HG02970 (cell line): ENCODE data around the gene CPE.

Source experiments
- ATAC-seq: cut with Tn5 transposase; IDR thresholded peaks from one replicate; pipeline ENCODE4 v1.9.1; 2021; ENCODE audit warnings: mild to moderate bottlenecking, moderate library complexity, moderate number of reproducible peaks; ENCODE audit not compliant: unreplicated experiment, low FRiP score

Gene CPE

DNA sequence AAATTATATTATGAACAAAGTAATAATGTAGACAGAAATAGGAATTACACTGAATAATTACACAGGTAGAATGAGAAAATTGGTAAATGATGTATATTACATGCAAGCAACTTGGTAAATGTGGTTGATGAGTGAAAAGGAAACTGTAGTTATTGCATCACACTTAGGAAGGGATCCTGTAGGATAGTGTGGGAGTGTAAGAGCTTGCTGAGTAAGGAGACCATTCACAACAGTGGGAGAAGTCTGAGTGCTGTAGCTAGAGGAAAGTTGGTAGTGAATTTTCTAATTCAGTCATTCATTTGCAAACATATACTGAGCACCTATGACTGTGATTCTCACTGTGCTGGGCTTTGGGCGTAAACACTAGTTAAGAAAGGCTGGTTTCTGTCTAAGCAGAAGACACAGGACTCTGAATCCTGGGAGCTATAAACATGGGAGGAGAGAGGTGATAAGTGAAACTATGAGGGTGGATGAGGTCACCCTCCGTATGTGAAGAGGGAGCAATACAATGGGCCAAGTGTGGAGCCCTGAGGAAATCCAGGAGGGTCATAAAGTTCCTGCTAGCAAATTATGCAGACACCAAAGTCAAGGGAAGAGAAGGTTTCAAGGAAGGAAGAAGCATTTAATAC is 14.2 kb upstream of the CPE start:
- ATAC-seq, result no peak

DNA sequence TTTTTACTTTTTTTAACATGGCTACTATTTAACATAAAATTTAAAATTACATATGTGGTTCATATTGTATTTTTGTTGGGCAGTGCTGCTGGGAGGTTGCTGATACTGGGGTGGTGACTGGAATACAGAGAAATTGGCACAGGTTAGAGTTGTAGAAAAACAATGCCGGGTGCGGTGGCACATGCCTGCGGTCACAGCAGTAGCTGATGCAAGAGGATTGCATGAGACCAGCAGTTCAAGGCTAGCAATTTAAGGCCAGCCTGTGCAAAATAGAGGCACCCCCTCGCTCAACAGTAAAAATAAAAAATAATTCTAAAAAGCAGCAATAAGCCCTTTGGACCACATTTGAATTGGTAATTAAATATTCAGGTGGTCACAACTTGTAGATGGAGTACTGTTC is 11.8 kb upstream of the CPE start:
- no peak for ATAC-seq

DNA sequence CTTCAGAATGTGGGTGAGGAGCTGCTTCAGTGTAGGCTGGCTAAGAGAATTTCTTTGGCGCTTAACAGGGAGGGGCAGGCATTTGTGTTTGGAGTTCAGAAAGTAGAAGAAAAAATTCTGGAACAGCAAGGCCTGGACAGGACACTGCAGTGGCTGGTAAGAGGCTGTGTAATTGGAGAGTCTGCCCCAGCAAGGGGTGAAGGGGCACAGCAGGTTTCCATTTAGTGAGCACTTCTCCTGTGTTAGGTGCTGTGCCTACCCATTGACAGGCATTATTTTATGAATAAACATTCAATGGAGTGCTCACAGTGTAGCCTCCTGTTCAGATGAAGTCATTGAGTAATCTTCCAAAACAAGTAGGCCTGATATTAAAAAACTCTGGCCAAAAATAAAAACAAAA is 10.7 kb upstream of the CPE start:
- no peak for ATAC-seq

DNA sequence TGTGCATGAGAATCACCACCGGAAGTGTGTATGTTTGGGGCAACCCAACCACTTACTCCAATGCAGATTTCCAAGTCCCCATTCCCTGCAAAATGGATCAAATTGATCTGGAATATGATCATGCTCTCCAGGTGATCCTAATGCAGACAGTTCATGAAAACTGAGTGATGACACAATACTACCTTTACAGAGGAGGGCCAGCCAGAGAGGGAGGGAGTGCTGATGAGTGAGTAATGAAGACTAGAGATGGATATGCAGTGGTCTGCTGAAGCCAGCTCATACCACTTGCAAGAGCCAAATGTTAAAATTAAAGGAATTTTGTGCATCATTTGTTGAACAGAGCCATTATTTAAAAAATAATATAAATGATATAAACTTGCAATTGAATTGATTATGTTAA is 10.2 kb upstream of the CPE start:
- no peak for ATAC-seq

DNA sequence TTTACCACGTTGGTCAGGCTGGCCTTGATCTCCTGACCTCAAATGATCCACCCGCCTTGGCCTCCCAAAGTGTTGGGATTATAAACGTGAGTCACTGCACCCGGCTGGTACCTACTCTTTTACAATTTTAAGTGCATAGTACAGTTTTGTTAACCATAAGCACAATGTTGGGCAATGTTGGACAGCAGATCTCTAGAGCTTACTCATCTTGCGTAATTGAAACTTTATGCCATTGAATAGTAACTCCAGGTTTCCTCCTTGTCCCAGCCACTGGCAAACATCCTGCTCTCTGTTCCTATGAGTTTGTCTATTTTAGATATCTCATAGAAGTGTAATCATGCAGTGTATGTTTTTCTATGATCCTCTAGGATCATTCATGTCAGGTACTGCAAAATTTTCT is 9.3 kb upstream of the CPE start:
- ATAC-seq, result no peak

DNA sequence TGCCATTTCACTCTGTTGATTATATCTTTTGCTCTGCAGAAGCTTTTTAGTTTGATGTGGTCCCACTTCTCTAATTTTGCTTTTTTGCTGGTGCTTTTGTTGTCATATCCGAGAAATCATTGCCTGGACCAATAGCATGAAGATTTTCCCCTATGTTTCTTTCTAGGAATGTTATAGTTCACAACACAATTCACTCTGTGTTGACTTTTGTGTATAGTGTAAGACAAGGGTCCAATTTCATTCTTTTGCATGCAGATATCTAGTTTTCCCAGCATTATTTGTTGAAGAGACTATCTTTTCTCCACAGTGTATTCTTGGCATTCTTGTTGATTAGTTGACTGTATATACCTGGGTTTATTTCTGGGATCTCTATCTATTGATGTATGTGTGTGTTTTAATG is 8.3 kb upstream of the CPE start:
- ATAC-seq, result no peak

DNA sequence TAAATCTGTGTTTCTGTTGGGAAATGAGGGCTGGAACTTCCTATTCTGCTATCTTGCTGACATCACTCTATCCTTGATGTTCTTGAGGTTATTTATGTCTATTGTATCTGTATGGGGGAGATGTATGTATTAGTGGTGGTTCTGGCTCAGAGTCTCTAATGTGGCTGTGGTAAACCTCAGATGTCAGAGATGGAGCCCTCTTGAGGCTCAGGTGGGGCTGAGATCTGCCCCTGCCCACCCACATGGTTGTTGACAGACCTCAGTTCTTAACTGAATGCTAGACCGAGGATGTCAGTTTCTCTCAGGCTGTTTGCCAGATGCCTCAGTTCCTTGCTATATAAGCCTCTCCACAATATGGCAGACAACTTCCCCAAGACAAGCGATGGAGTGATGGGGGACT is 3.3 kb upstream of the CPE start:
- ATAC-seq, result no peak

DNA sequence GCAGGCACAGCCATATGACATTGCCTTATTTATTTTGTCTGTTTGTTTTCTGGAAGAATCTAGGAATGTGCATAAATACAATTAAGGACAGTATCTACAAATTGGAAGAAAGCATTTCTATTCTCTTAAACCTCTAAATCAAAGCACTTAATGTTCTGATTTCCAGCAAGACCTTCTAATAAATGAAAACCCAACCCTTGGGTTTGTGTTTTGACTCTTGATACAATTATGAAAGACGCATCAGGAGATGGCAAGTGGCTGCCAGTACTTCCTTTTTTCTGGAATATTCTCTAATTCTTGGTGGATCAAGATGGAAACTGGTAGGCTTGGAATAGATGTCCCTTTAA is 437 bp upstream of the CPE start:
- no peak for ATAC-seq

DNA sequence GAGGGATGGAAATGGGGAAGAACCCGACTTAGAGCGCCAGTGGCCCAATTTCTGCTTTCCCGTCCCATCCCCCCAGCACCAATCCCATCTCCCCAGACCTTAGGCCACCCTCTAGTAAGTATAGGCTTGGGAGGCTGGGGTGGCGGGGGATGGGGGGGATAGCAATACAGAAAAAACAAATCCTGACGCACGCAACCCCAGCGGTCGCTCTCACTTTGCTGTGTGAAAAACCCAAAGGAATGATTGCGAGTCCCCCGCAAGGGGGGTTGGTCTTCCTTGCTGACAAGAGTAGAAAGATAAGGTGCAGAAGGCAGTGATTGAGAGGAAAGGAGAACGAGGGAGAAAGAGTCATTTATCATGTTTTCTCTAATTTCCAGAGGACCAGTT is 863 bp downstream of the CPE start:
- ATAC-seq, result no peak

DNA sequence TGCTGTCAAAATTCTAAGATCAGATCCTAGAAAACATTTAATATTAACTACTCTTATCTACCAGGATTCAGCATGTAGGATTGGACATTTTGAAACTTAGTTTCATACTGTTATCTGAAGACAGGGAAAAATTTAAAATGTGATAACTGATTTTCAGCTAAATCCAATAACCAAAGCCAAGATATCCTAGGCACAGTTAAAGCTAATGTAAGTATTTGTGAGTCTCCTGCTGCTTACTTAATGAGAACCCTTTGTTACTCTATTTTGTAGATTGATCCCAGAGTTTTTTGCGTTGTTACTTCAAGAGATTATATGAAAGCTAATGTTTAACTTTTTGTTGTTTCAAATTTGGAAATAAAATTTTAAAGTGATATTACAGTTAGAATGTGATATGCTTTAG is 2.0 kb downstream of the CPE start:
- ATAC-seq, result no peak

DNA sequence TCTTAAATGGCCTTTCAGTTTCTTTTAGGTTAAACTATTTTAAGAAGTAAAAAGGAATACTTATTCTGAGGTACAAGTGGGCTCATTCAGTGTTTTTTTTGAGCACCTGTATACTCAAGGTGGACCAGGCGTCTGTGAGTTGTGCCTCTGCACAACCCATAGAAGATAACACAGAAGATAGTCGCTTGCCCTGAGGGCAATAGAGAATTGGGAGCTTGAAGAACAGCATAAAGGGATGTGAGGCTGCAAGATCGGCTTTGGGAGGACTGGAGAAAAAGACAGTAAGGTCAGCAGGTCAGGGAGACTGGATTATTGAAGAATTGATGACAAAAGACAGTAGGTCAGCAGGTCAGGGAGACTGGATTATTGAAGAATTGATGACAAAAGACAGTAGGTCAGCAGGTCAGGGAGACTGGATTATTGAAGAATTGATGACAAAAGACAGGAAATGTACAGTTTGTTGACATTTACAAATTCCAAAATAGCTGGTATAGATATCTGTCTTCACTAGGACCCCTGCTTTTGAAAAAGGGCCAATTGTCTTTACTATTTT is 3.1 kb downstream of the CPE start:
- no peak for ATAC-seq

DNA sequence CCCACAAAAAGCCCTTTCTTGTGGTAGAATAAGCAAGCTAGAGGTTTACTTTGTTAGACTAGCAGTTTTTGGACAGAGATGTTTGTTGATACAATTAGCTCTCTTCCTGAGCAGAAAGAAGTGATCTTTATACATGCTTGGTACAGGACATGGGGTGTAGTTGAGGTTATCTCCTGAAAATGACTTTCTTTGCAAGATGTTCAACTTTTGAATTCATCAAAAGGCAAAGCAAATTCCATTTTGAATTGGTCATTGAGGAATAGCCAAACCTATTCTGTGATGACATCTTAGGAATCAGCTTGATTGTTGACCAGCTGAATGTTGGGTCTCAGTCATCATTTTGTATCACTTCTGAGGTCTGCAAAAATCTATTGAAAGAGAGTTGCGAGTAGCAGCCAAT is 3.8 kb downstream of the CPE start:
- no peak for ATAC-seq

DNA sequence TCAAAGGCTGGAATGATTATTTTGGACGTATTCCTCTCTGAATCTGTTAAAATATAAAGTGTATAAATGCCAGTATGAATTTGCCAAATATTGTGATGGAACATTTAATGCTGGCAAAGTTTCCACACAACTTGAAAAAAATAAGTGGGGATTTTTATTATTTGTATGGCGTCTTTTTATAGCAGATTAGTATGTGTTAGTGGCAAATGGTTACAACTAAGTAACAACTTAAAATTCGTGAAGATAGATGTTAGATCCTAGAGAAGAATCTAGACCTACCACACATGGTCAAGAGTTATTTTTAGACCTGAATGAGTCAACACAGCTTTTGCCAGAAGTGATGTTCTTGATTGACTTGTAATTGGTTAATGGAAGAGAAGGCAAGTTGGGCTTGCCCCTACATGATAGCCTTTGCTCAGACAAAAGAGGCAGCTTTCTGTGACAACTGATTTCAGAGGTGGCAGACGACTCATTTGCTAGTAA is 4.8 kb downstream of the CPE start:
- no peak for ATAC-seq

DNA sequence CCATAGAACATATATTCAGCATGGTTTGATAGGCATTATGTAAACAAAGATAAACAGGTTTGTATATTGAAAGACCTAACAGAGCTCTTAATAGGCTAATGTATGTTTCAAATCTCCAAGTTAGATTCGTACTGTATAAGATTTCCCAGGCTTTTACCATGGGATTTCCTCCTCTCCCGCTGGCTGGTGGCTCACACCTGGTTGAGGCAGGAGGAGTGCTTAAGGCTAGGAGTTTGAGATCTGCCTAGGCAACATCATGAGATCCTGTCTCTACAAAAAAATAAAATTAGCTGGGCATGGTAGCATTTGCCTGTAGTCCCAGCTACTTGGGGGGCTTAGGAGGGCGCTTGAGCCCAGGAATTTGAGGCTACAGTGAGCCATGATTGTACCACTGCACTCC is 5.4 kb downstream of the CPE start:
- ATAC-seq, result no peak

DNA sequence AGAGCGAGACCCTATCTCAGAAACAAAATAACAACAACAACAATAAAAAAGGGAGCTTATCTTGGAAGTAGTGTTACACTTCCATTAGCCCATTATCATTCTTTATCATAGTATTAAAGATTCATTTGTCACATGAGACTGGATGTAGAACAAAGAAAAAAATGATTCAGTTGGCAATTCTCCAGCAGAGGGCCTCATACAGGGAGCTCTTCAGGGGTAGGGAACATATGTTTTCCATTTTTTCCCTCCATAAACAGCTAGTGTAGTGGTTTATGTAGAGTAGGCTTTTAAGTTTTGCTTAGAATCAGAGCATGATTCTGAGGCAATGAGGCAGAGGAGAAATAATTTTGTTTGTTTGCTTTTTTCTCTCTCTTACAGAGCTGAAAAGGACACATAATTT is 5.8 kb downstream of the CPE start:
- ATAC-seq, result no peak

DNA sequence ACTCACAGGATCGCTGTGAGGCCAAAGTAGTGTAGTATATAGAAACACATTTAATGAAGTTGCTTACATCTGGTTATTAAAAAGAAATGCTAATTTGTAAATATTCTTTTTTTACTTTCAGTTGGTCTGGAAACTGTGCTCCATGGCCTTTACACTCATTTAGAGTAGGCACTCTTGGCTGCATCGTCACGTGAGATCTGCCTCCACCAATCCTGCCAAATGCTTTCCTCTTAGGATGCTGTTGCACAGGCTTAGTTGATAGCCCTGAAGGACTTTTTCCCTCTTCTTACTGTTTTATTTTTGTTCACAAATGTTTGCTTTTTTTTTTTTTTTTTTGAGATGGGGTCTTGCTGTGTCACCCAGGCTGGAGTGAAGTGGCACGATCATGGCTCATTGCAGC is 6.3 kb downstream of the CPE start:
- no peak for ATAC-seq

DNA sequence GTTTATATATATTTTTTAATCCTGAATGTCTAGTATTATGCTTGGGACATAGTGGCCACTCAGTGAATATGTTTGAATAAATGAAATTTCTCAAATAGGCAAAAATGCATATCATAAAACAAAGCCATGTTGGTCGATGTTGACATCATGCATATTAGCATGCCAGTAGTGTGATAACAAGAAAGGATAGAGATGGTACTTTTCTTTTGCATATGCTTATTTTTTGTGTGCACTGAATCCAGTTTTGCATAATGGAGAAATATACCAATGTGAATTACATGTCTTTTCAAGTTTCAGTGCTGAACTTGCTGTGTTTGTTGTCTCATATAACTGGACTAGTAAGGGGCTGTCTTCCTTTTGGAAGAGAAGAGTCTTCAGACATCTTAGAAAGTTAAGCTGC is 7.5 kb downstream of the CPE start:
- no peak for ATAC-seq

DNA sequence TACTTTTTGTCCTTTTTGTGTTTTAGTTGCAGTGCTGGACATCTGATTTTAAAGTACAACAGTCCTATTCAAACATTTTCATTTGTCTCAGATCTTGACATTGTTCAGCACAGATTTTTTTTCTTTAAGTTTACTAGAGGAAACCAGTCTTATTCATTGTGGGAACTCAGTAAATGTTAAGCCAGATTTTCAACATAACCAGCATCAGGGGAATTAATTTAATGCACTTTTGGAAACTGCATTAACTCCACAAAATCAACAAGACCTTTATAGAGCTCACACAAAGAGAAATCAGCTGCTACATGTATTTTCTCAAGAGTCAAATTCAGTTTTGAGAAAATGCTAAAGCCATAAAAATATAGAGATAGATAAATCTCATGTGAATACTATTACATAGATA is 9.9 kb downstream of the CPE start:
- ATAC-seq, result no peak

DNA sequence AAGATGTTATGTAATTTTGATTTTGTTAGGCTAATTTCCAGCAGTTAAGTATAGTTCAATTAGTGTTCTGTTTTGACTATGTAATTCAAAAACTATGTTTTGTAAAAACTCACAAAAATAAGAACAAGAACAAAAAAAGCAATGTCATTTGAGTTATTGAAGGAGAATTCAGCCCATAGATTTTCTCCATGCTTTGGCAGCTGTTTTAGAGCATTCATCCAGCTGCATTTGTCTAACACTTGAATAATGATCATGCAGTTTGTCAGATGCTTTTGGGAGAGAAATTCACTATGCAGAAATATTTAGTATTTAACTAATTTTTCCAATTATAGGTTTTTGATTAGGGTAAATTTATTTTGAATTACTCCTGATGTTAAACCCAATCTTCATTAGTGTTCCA is 14.2 kb downstream of the CPE start:
- no peak for ATAC-seq

DNA sequence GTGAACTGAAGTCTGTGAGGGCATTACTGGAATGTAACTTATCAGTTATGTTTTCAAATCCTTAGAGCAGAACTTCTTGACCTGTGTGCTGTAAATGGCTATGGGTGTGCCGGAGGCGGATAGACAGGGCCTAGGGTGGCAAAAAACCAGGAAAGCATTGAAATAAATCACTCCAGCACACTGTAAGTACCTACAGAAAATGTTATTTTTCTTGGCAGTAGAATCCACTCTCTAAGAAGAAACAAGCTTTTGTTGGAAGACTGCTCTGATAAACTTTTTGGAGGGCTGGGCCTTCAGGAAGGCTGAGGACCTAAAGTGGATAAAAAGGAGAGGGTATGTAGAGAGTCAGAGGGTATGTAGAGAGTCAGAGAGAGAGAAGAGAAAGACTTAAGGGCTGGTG is 14.9 kb downstream of the CPE start:
- no peak for ATAC-seq

DNA sequence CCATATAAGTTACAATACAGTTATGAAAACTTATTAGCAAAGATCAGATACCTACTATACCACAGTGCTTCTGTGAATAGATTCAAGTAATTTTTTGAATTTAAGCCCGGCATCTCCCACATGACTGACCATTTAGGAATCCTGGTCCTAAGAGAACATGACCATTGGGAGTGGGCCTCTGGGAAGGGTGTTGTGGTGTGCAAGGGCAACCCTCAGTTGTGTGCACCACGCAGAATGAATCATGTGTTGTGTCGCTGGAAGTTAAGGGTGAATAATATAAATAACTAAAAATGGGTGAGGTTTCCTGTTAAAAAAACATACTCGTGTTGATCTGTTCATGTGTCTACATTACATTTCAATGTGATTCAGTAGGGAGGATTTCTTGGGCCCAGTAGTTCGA is 15.5 kb downstream of the CPE start:
- no peak for ATAC-seq

DNA sequence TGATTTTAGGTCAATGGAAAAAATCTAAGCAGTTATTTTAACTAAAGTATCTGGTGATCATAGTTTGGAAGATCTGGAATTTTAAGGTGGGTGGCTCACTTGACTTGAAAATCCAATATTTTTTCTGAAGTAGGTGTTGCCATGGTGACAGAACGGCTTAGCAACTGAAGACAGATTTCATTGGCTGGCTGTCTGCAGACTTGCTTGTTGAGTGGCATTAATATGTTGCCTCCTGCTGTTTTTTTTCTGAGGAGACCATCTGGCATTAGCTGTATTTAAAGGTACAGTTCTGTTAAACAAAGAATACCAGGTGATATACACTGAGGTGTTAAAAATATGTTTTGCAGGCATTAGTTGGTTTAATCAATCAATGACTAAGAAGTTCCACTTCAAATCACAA is 19.8 kb downstream of the CPE start:
- no peak for ATAC-seq

DNA sequence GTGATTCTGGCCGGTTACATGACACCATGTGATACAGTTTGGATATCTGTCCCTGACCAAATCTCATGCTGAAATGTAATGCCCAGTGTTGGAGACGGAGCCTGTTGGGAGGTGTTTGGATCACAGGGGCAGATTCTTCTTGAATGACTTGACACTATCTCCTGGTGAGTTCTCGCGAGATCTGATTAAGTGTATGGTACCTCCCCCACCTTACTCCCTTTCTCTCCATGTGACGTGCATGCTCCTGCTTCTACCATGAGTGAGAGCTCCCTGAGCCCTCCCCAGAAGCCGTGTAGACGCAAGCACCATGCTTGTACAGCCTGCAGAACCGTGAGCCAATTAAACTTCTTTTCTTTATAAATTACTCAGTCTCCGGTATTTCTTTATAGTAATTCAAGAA is 23.6 kb downstream of the CPE start:
- ATAC-seq, result no peak
